Natural killer cell treated with Interleukin-12 subunit alpha and Interleukin-12 subunit beta and Interleukin-15 and Interleukin-18, amount 100 ng/mL, for 72 hours (primary cell): ENCODE results near the gene HSD11B1. TPM values are rescaled to one million over a fixed set of nuclear protein-coding genes. Genes with fewer than 3 reads are reported as not detected.
A peak's percentile ranks its signal among the peaks of the same experiment; 100 is the strongest.

ENCODE experiments used
- ATAC-seq, 2 donors: fragments of 150-1000 bp; cut with Tn5 transposase in 1 of 2; sonication (Bioruptor Pico), chemical (Tn5 transposase) in 1 of 2; 2 replicates each; pipeline ENCODE4 v1.10.0; 2021
- DNase-seq: peaks from one replicate; pipeline ENCODE4 v3.0.0; 2022; ENCODE audit warnings: low spot score
- H3K27ac Mint-ChIP-seq, 2 donors: 1 replicate in 1 of 2; 2 replicates in 1 of 2; pipeline ENCODE4 v1.8.0; 2022; ENCODE audit warnings: mixed read lengths in 2 of 2, mild to moderate bottlenecking in 1 of 2, moderate library complexity in 1 of 2
- H3K27me3 Mint-ChIP-seq, 2 donors: 1 replicate in 1 of 2; 2 replicates in 1 of 2; pipeline ENCODE4 v1.8.0; 2022; ENCODE audit warnings: mixed read lengths in 2 of 2
- H3K36me3 Mint-ChIP-seq: one replicate; pipeline ENCODE4 v1.8.0; 2022; ENCODE audit warnings: mixed read lengths
- H3K4me1 Mint-ChIP-seq, 2 donors: 1 replicate in 1 of 2; 2 replicates in 1 of 2; pipeline ENCODE4 v1.8.0; 2022; ENCODE audit warnings: low read depth in 2 of 2, mixed read lengths in 2 of 2, mild to moderate bottlenecking in 1 of 2
- H3K4me3 Mint-ChIP-seq: one replicate; pipeline ENCODE4 v1.8.0; 2022; ENCODE audit warnings: mixed read lengths
- H3K9me3 Mint-ChIP-seq: 2 replicates; pipeline ENCODE4 v1.8.0; 2022; ENCODE audit warnings: mixed read lengths
- total RNA-seq, 2 donors: library from RNA; stranded (reverse); gene quantifications; one replicate each; pipeline ENCODE4 v1.2.3, GENCODE V29; 2022

The HSD11B1 gene
- total RNA-seq, 2 donors from 2014 or later = 0.43 TPM; not detected in 1

GRCh38 chr1:209702832-209703231 is 1.8 kb upstream of the HSD11B1 start:
- Mint-ChIP-seq H3K36me3 (no peaks in the 10 kb centered on the region), H3K4me1 (peaks cover 0 to 8% of the 10 kb centered on the region in 2 donors), H3K27ac (no peak overlapping the region)

DNA sequence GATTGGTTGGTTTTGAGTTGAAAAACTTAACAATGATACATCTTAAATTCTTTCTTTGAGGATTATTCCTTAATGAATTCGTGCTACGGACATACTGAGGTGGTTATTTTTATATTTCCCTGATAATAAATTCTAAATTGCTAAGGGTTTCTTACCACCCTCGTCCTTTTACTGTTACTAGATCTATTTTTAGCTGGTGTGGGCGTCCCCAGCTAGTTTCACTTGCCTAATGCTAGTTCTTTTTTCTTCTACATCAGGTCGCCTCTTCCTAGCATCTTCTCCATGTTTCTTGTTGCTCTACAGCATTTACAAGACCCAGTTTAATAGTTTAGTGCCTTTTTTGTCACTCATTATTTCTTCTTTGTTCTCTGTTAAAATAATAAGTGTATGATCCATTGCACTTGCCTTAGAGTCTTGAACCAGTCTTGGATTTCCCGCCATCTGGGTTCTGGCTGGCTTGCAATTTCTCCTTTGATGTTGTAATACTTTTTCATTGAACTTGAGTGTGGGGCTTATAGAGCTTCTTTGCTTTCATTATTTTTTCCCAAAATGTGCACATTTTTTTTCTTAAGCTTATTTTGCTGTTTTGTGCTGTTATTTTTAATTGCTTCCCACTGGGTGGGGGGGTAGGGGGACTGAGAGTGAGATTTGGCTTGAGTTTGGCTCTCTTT is 677 bp upstream of the HSD11B1 start:
- DNase-seq (no peak), ATAC-seq (no peak)
- Mint-ChIP-seq H3K36me3 (no peaks in the 10 kb centered on the region), H3K4me3 (peak overlapping the region; percentile 24), H3K27ac (peak overlapping the region in 1 of 2 donors; percentile 27), H3K9me3 (no peaks in the 10 kb centered on the region), H3K4me1 (peaks cover 0 to 8% of the 10 kb centered on the region in 2 donors), H3K27me3 (peaks cover 0 to 6% of the 10 kb centered on the region in 2 donors)

More at GRCh38 chr1:209702832-209703231, 1.8 kb upstream of the HSD11B1 start:
- no peak for ATAC-seq
- Mint-ChIP-seq H3K9me3 (no peaks in the 10 kb centered on the region), H3K27me3 (peaks cover 0 to 6% of the 10 kb centered on the region in 2 donors), H3K4me3 (no peak overlapping the region)
- no peak for DNase-seq

DNA sequence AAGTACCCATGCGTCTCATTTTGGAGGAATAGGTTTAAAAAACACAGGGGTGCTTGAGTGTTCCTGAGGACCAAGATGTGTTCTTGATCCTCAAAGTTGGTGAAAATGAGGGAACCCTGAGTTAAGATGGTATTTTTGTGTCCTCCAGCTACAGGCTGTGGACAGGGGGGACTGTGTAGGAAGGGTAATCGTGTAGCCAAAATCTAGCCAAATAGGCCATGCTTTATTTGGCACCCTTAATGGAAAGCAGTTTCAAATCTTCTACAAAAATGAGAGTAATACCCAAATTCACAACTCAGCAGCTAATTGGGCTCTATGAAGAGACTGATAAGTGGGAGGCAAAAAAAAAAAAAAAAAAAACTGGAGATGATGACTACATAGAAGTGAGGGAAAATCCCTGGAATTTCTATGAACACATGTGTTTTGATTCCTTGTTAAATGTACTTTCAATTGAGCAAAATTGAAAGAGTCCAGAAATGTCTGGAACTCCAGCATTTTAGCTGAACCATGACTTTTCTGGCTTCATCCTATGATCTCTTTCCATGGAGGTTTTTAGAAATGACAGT is 470 bp downstream of the HSD11B1 start:
- DNase-seq (no peak), ATAC-seq (no peak)
- Mint-ChIP-seq H3K27me3 (peaks cover 0 to 6% of the 10 kb centered on the region in 2 donors), H3K4me3 (no peak overlapping the region), H3K4me1 (peaks cover 3 to 8% of the 10 kb centered on the region in 2 donors), H3K36me3 (no peaks in the 10 kb centered on the region), H3K27ac (no peak overlapping the region), H3K9me3 (no peaks in the 10 kb centered on the region)

- ATAC-seq = no peak
- H3K27ac Mint-ChIP-seq = no peak overlapping the region
- H3K4me1 Mint-ChIP-seq = peaks cover 3 to 8% of the 10 kb centered on the region in 2 donors
- H3K4me3 Mint-ChIP-seq = no peak overlapping the region
- H3K27me3 Mint-ChIP-seq = peaks cover 0 to 5% of the 10 kb centered on the region in 2 donors
- DNase-seq = no peak
- no peaks in the 10 kb centered on the region for H3K36me3 Mint-ChIP-seq
- no peaks in the 10 kb centered on the region for H3K9me3 Mint-ChIP-seq
These were observed 2.0 kb downstream of the HSD11B1 start for GRCh38 chr1:209706622-209707021.

- Mint-ChIP-seq H3K9me3 (no peaks in the 10 kb centered on the region), H3K36me3 (no peaks in the 10 kb centered on the region), H3K4me1 (peaks cover 3 to 8% of the 10 kb centered on the region in 2 donors), H3K4me3 (no peak overlapping the region), H3K27me3 (peaks cover 0 to 3% of the 10 kb centered on the region in 2 donors), H3K27ac (no peak overlapping the region)
- ATAC-seq (no peak), DNase-seq (no peak)
These were observed 2.7 kb downstream of the HSD11B1 start for GRCh38 chr1:209707308-209707707.

GRCh38 chr1:209708297-209708696 is 3.7 kb downstream of the HSD11B1 start:
- Mint-ChIP-seq H3K36me3 (no peaks in the 10 kb centered on the region), H3K27ac (no peak overlapping the region), H3K4me3 (no peak overlapping the region), H3K4me1 (peaks cover 3 to 8% of the 10 kb centered on the region in 2 donors), H3K9me3 (no peaks in the 10 kb centered on the region), H3K27me3 (peaks cover 0 to 3% of the 10 kb centered on the region in 2 donors)
- ATAC-seq = no peak
- DNase-seq = no peak

- no peak overlapping the region for H3K27ac Mint-ChIP-seq
- H3K27me3 Mint-ChIP-seq = no peaks in the 10 kb centered on the region
- no peak overlapping the region for H3K4me3 Mint-ChIP-seq
- peaks cover 0 to 3% of the 10 kb centered on the region in 2 donors for H3K4me1 Mint-ChIP-seq
- DNase-seq = no peak
- no peaks in the 10 kb centered on the region for H3K36me3 Mint-ChIP-seq
- H3K9me3 Mint-ChIP-seq = no peaks in the 10 kb centered on the region
- no peak for ATAC-seq
These were observed 5.4 kb downstream of the HSD11B1 start for GRCh38 chr1:209710093-209710492.

- H3K36me3 Mint-ChIP-seq = no peaks in the 10 kb centered on the region
- no peak overlapping the region for H3K27ac Mint-ChIP-seq
- H3K27me3 Mint-ChIP-seq = no peaks in the 10 kb centered on the region
- no peak for ATAC-seq
- DNase-seq = no peak
- H3K4me1 Mint-ChIP-seq = peaks cover 0 to 3% of the 10 kb centered on the region in 2 donors
- no peak overlapping the region for H3K4me3 Mint-ChIP-seq
- no peaks in the 10 kb centered on the region for H3K9me3 Mint-ChIP-seq
These were observed 6.2 kb downstream of the HSD11B1 start for GRCh38 chr1:209710847-209711246.

GRCh38 chr1:209714338-209714737 is 9.7 kb downstream of the HSD11B1 start:
- Mint-ChIP-seq H3K4me3 (no peak overlapping the region), H3K27ac (no peak overlapping the region), H3K9me3 (no peaks in the 10 kb centered on the region), H3K36me3 (no peaks in the 10 kb centered on the region), H3K27me3 (no peaks in the 10 kb centered on the region), H3K4me1 (peaks cover 0 to 3% of the 10 kb centered on the region in 2 donors)
- DNase-seq = no peak
- ATAC-seq = no peak

- Mint-ChIP-seq H3K4me1 (no peaks in the 10 kb centered on the region), H3K9me3 (no peaks in the 10 kb centered on the region), H3K36me3 (no peaks in the 10 kb centered on the region), H3K4me3 (no peak overlapping the region), H3K27ac (no peak overlapping the region), H3K27me3 (no peaks in the 10 kb centered on the region)
- DNase-seq (no peak), ATAC-seq (no peak)
These were observed 10.7 kb downstream of the HSD11B1 start for GRCh38 chr1:209715314-209715713.

GRCh38 chr1:209717818-209718217 is 13.2 kb downstream of the HSD11B1 start:
- H3K27me3 Mint-ChIP-seq = no peaks in the 10 kb centered on the region
- H3K36me3 Mint-ChIP-seq = no peaks in the 10 kb centered on the region
- H3K4me1 Mint-ChIP-seq = no peaks in the 10 kb centered on the region
- H3K4me3 Mint-ChIP-seq = no peak overlapping the region
- DNase-seq (no peak), ATAC-seq (no peak)
- no peaks in the 10 kb centered on the region for H3K9me3 Mint-ChIP-seq
- no peak overlapping the region for H3K27ac Mint-ChIP-seq

DNA sequence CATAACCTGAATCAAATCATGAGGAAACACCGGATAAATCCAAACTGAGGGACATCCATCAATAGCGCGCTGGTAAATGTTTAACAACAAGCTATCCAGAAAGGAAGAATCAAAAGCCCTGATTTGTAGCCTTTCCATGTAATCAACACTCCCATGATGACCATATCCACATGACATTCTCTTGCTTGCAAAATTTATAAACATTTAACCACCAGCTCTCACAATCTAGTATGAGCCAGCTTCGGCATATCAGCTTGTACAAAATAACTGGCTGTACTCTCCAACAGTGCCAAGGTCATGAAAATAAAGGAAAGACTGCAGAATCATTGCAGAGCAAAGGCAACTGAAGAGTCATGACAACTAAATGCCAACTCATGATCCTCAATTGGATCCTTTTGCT is 15.7 kb downstream of the HSD11B1 start:
- Mint-ChIP-seq H3K27me3 (no peaks in the 10 kb centered on the region), H3K36me3 (no peaks in the 10 kb centered on the region), H3K27ac (no peak overlapping the region), H3K4me1 (no peaks in the 10 kb centered on the region), H3K4me3 (no peak overlapping the region), H3K9me3 (no peaks in the 10 kb centered on the region)
- no peak for DNase-seq
- no peak for ATAC-seq

DNA sequence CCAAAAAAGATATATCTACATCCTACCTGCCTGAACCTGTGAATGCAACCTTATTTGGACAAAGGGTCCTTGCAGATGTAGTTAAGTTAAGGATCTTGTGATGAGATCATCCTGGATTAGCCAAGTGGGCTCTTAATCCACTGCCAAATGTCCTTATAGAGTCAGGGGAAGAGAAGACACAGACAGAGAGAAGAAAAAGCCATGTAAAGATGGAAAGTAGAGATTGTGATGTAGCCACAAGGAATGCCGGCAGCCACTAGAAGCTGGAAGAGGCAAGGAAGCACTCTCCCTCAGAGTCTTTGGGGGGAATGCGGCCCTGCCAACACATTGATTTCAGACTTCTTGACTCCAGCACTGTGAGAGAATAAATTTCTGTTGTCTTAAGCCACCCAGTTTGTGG is 16.2 kb downstream of the HSD11B1 start:
- Mint-ChIP-seq H3K4me1 (no peaks in the 10 kb centered on the region), H3K36me3 (no peaks in the 10 kb centered on the region), H3K4me3 (no peak overlapping the region), H3K27ac (no peak overlapping the region), H3K9me3 (no peaks in the 10 kb centered on the region), H3K27me3 (no peaks in the 10 kb centered on the region)
- ATAC-seq = no peak
- no peak for DNase-seq

GRCh38 chr1:209721323-209721722 is 16.7 kb downstream of the HSD11B1 start:
- ATAC-seq (no peak), DNase-seq (no peak)
- Mint-ChIP-seq H3K36me3 (no peaks in the 10 kb centered on the region), H3K9me3 (no peaks in the 10 kb centered on the region), H3K4me3 (no peak overlapping the region), H3K27ac (no peak overlapping the region), H3K27me3 (no peaks in the 10 kb centered on the region), H3K4me1 (no peaks in the 10 kb centered on the region)
